Fibroblast of the aortic adventitia (primary cell): ENCODE measurements around the gene COL16A1. TPM values are rescaled to one million over a fixed set of nuclear protein-coding genes. Genes with fewer than 3 reads are reported as not detected.

ENCODE experiments used
- DNase-seq: peaks from one replicate; pipeline ENCODE4 v3.0.0-alpha.2; 2010; ENCODE audit warnings: low read depth
- H3K4me3 ChIP-seq: 2 replicates; pipeline ENCODE4 v1.5.1; 2011; ENCODE audit warnings: low read depth, mild to moderate bottlenecking, control low read depth, low read length, moderate library complexity
- CTCF ChIP-seq: IDR thresholded peaks from 2 replicates; pipeline ENCODE4 v1.5.1; 2011; ENCODE audit warnings: mild to moderate bottlenecking, low read length, control low read depth, inconsistent platforms; ENCODE audit not compliant: insufficient read depth
- total RNA-seq: library from RNA; depleted of rRNA; stranded (reverse); fragments of >200 nt; gene quantifications from 2 replicates; pipeline ENCODE4 v1.2.3, GENCODE V29; 2012; ENCODE audit warnings: low replicate concordance

The COL16A1 gene
- total RNA-seq, 1 donor, result 133 TPM

GRCh38 chr1:31657972-31658510, 45.8 kb downstream of the COL16A1 start:
- no peak for TF ChIP-seq CTCF
- DNase-seq, result no peak
- no peak overlapping the region for H3K4me3 ChIP-seq

- no peak overlapping the region for H3K4me3 ChIP-seq
- no peak for DNase-seq
- TF ChIP-seq CTCF, result no peak
Measured at GRCh38 chr1:31657020-31657804, 46.6 kb downstream of the COL16A1 start.

GRCh38 chr1:31655756-31656155, 48.1 kb downstream of the COL16A1 start:
- DNase-seq, result no peak
- no peak overlapping the region for H3K4me3 ChIP-seq
- no peak for TF ChIP-seq CTCF

- DNase-seq, result no peak
- H3K4me3 ChIP-seq, result no peak overlapping the region
- TF ChIP-seq CTCF, result no peak
Measured at GRCh38 chr1:31655104-31655503, 48.7 kb downstream of the COL16A1 start.

- no peak overlapping the region for H3K4me3 ChIP-seq
- no peak for DNase-seq
- TF ChIP-seq CTCF, result no peak
Measured at GRCh38 chr1:31654474-31654776, 49.4 kb downstream of the COL16A1 start.

- H3K4me3 ChIP-seq, result no peak overlapping the region
- no peak for TF ChIP-seq CTCF
- DNase-seq, result no peak
Measured at GRCh38 chr1:31653717-31654473, 49.9 kb downstream of the COL16A1 start.
